ENCODE data around the gene NSG1. TPM values are rescaled to one million over a fixed set of nuclear protein-coding genes. Genes with fewer than 3 reads are reported as not detected.

The NSG1 gene
- total and polyA plus RNA-seq, 2 donors (not counting 3 experiments of a cell fraction or from before 2014, with no cell fraction given), result 2.0 to 2.9 TPM

DNA sequence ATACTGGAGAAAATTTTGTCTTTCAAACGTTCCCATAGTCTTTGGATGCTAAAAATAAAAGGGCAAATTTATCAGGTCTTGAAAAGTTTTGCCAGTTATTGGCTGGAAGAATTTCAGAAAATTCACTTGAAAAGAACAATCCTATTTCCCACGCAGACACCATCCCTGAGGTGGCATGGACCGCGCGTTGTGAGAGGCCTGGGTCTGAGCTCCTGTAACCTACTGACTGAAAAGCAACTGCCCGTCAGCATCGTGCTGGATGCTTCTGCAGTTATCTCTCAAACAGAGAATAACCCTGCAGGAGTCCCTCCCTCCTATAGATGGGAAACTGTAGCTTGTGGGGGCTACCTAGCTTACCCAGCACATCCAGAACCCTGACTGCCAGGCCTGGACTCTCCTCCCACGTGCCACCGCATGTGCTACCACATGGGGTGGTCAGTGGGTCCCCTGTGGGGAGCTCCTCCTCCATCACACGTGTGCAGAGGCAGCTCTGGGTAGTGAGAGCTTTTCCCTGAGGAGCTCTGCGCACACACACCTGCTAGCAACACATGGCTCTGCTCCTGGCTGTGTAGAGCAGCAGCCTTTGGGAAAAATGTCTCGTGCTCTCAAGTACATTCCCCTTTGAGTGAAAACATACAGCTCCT lies 36.1 kb downstream of the NSG1 start:
- TF ChIP-seq POLR2A (IDR thresholded peaks at IDR 0.05; ENCODE audit: low read depth, low read length) (no peak), GATA2 (IDR thresholded peaks at IDR 0.05; ENCODE audit: insufficient read depth, insufficient read length, low read depth, low read length) (no peak)
- TF ChIP-seq, protein P1, sequence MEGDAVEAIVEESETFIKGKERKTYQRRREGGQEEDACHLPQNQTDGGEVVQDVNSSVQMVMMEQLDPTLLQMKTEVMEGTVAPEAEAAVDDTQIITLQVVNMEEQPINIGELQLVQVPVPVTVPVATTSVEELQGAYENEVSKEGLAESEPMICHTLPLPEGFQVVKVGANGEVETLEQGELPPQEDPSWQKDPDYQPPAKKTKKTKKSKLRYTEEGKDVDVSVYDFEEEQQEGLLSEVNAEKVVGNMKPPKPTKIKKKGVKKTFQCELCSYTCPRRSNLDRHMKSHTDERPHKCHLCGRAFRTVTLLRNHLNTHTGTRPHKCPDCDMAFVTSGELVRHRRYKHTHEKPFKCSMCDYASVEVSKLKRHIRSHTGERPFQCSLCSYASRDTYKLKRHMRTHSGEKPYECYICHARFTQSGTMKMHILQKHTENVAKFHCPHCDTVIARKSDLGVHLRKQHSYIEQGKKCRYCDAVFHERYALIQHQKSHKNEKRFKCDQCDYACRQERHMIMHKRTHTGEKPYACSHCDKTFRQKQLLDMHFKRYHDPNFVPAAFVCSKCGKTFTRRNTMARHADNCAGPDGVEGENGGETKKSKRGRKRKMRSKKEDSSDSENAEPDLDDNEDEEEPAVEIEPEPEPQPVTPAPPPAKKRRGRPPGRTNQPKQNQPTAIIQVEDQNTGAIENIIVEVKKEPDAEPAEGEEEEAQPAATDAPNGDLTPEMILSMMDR (IDR thresholded peaks at IDR 0.05; ENCODE audit: extremely low read depth in 1 of 2, insufficient read depth in 1 of 2, low read depth in 1 of 2, low read length in 2 of 2), result no peak
- CTCF ChIA-PET, result interaction anchor here (1.0 kb wide), 1 partner anchor 9 kb away, joined by 3 read pairs; no protein-coding TSS in a partner anchor
- intact Hi-C loops (cut with micrococcal nuclease), result no loop called here
- no peak overlapping the region for H3K27ac ChIP-seq (ENCODE audit: insufficient read depth, low read depth, low read length)
- DNase-seq (ENCODE audit: low read depth, low spot score), result no peak
- H3K9me3 ChIP-seq (replicated peaks; ENCODE audit: control insufficient read depth, insufficient read depth, low read length), result no peaks in the 10 kb centered on the region
- no peak overlapping the region for H3K4me2 ChIP-seq (ENCODE audit: insufficient read depth, low read length)
- dilution Hi-C loops (cut with MboI; ENCODE audit: extremely low pct_ligation_motif_present, low sequenced_read_pairs), result no loop called here
- POLR2A ChIA-PET, result no interaction called here
- H3K79me2 ChIP-seq (ENCODE audit: control insufficient read depth, insufficient read depth, low read length), result no peaks in the 10 kb centered on the region
- no peak for FAIRE-seq
- H4K20me1 ChIP-seq (replicated peaks; ENCODE audit: control insufficient read depth, extremely low read depth, insufficient read depth, low read length), result no peaks in the 10 kb centered on the region
- no peaks in the 10 kb centered on the region for H3K4me1 ChIP-seq (ENCODE audit: control insufficient read depth, extremely low read depth, insufficient read depth, low read length)
- no peaks in the 10 kb centered on the region for H3K9me1 ChIP-seq (replicated peaks; ENCODE audit: control insufficient read depth, extremely low read depth, insufficient read depth, low read length)
- H3K4me3 ChIP-seq (replicated peaks in 1 of 3; ENCODE audit: insufficient read depth in 1 of 3, low read depth in 1 of 3, low read length in 3 of 3), result no peak overlapping the region
- H2AFZ ChIP-seq (ENCODE audit: low read depth, low read length), result no peak overlapping the region
- no peaks in the 10 kb centered on the region for H3K27me3 ChIP-seq (ENCODE audit: control insufficient read depth in 2 of 2, insufficient read depth in 2 of 2, low read length in 2 of 2)
- no peak overlapping the region for H3K9ac ChIP-seq (replicated peaks; ENCODE audit: extremely low read depth, insufficient read depth, low read length)
- no TSS peak for BruUV-seq (replicated peaks)
- H3K36me3 ChIP-seq (ENCODE audit: control insufficient read depth in 2 of 2, extremely low read depth in 1 of 2, insufficient read depth in 2 of 2, low read length in 2 of 2), result peaks cover 2 to 17% of the 10 kb centered on the region in 2 experiments

DNA sequence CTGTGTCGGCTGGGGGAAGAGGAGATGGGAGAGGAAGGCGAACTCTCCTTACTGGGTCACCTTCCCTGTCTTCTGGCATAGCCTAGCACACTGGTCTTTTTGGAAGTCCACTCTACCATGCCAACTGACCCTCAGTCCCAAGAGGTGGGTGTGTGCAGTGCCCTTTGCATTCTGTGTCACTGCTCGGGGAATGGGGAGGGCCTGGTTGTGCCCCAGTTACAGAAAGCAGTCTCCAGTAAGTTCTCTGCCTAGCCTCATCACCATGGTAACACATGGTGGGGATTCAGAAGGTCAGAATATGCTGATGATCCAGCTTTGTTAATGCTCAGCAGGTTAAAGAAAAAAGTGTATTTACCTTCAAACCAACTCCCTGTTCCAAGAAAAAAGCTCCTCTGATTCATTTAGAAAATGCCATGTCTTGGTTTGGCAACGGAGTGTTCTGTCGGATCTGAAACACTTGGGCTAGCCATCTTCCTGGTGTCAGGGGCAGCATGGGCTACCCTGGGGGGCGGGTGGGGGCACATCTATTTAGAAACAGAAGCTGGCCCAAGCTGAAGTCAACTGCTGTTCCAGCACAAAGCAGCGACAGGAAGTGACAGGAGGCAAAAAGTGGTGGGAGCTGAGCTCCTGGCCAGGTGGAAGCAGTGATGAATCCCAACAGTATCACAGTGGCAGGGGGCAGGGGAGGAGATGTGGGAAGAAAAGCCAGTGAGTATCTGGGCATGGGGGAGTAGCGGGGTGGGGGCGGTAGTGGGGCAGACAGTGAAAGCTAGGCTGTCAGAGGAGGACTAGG lies 37.0 kb downstream of the NSG1 start:
- H2AFZ ChIP-seq (ENCODE audit: low read depth, low read length), result no peak overlapping the region
- no peaks in the 10 kb centered on the region for H3K79me2 ChIP-seq (ENCODE audit: control insufficient read depth, insufficient read depth, low read length)
- H3K9me1 ChIP-seq (replicated peaks; ENCODE audit: control insufficient read depth, extremely low read depth, insufficient read depth, low read length), result no peaks in the 10 kb centered on the region
- H3K4me2 ChIP-seq (ENCODE audit: insufficient read depth, low read length), result no peak overlapping the region
- DNase-seq (ENCODE audit: low read depth, low spot score) (no peak), FAIRE-seq (no peak)
- no peak overlapping the region for H3K27ac ChIP-seq (ENCODE audit: insufficient read depth, low read depth, low read length)
- ChIA-PET POLR2A (no interaction called here), CTCF (interaction anchor here (0.7 to 0.9 kb wide), 2 partner anchors 78 to 164 kb away, joined by 3 read pairs; no protein-coding TSS in a partner anchor)
- no peak for TF ChIP-seq JUN (IDR thresholded peaks at IDR 0.05; ENCODE audit: borderline replicate concordance, insufficient read depth, insufficient read length, low read depth)
- TF ChIP-seq, protein P1 (IDR thresholded peaks at IDR 0.05; ENCODE audit: extremely low read depth in 1 of 2, insufficient read depth in 1 of 2, low read depth in 1 of 2, low read length in 2 of 2), result no peak
- no peak overlapping the region for H3K4me3 ChIP-seq (replicated peaks in 1 of 3; ENCODE audit: insufficient read depth in 1 of 3, low read depth in 1 of 3, low read length in 3 of 3)
- dilution Hi-C loops (cut with MboI; ENCODE audit: extremely low pct_ligation_motif_present, low sequenced_read_pairs), result no loop called here
- no peak overlapping the region for H3K9ac ChIP-seq (replicated peaks; ENCODE audit: extremely low read depth, insufficient read depth, low read length)
- H3K36me3 ChIP-seq (ENCODE audit: control insufficient read depth in 2 of 2, extremely low read depth in 1 of 2, insufficient read depth in 2 of 2, low read length in 2 of 2), result peaks cover 2 to 21% of the 10 kb centered on the region in 2 experiments
- no peaks in the 10 kb centered on the region for H3K27me3 ChIP-seq (ENCODE audit: control insufficient read depth in 2 of 2, insufficient read depth in 2 of 2, low read length in 2 of 2)
- no TSS peak for BruUV-seq (replicated peaks)
- no peaks in the 10 kb centered on the region for H3K4me1 ChIP-seq (ENCODE audit: control insufficient read depth, extremely low read depth, insufficient read depth, low read length)
- intact Hi-C loops (cut with micrococcal nuclease), result no loop called here
- no peaks in the 10 kb centered on the region for H3K9me3 ChIP-seq (replicated peaks; ENCODE audit: control insufficient read depth, insufficient read depth, low read length)
- no peaks in the 10 kb centered on the region for H4K20me1 ChIP-seq (replicated peaks; ENCODE audit: control insufficient read depth, extremely low read depth, insufficient read depth, low read length)

All from endothelial cell of umbilical vein (primary cell).